HG03135 (cell line): Measurements from ENCODE around the gene PGAP2.
"Not testable (repeated sequence)": the region's sequence is repeated elsewhere in the genome, so short reads cannot be mapped to it uniquely, and the experiment has no call there.

ENCODE experiments used
- ATAC-seq: cut with Tn5 transposase; IDR thresholded peaks from one replicate; pipeline ENCODE4 v1.9.1; 2021; ENCODE audit warnings: mild to moderate bottlenecking, moderate library complexity; ENCODE audit not compliant: unreplicated experiment

The PGAP2 gene

DNA sequence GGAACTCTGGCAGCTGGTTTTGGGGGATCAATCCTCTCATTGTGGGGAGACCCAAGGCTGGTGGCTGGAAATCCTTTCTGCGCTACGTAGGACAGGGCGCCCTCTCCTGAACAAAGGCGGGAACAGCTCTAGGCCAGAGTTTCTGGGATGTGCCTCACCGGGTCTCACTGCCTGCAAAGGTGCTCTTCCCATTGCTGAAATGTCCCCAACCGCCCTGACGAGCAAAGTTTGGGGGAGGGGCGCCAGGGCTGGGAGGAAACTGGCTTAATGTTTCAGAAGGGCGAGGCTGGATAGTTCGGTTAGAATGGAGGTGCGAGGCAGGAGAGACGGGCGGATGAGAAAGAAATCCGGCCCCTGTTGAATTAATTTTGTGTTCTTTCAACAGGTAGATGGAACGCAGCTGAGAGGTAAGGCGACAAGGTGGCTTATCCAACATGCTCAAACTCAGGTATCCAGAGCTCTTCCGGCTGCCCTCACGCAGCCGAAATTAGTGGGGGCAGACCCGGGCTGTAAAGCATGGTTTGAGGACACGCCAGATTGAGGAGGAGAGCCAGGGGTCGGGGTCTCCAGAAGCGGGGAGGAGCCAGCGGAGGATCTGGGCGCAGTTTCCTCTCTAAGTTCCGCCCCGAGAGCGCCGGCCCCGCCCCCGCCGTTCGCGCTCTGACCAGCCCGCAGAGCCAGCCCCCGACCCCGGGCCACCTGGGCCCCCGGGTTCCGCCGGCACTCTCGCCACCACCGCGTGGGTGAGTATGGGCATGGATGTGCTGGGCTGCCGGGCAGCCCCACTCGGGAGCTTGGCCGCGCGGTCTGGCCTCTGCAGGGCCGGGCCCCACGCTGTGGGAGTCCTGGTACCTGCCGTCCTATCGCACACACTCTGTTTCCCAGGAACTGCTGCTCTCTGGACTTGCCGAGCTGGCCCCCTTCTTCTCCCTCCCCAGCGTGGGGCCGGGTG is at the start of gene PGAP2:
TSS of gene PGAP2 (plus strand) at position 652 of the 952 bp plus-strand sequence. CDS start 2,700 bp downstream, outside the sequence.
- ATAC-seq, result peak; percentile 53

DNA sequence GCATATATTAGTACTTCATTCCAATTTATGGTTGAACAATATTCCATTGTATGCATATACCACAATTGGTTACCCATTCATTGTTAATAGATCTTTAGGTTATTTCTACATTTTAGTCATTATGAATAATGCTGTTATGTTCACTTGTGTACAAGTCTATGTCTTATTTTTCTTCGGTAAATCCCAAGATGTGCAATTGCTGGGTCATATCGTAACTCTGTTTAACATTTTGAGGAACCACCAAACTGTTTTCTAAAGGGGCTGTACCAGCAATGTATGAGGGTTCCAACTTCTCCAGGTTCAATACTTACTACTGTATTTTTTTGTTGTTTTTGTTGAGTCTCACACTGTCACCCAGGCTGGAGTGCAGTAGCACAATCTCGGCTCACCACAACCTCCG is 44.1 kb upstream of the PGAP2 start:
- no peak for ATAC-seq

DNA sequence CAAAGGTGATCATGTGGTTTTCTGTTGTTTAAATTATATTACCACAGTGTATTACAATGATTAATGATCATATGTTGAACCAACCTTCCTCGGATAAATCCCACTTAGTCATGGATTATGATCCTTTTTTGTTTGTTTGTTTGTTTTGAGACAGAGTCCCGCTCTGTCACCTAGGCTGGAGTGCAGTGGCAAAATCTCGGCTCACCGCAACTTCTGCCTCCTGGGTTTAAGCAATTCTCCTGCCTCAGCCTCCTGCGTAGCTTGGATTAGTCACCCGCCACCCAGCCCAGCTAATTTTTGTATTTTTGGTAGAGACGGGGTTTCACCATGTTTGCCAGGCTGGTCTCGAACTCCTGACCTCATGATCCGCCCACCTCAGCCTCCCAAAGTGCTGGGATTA is 41.5 kb upstream of the PGAP2 start:
- ATAC-seq, result not testable (repeated sequence)

DNA sequence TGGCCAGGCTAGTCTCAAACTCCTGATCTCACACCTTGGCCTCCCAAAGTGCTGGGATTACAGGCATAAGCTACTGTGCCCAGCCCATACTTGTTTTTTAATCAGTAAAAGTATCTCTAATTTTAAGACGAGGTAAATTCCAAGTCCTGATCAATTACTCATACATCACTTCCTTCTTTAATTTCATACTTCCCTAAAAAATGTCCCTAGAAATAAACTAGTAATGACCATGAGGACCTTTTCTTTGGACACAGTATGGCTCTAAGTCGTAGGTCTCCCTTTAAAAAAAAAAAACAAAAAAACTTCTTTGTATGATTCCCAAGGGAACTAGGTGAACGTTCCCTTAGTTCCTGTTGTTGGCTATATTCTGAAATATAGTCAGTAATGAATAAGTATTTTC is 40.8 kb upstream of the PGAP2 start:
- no peak for ATAC-seq

DNA sequence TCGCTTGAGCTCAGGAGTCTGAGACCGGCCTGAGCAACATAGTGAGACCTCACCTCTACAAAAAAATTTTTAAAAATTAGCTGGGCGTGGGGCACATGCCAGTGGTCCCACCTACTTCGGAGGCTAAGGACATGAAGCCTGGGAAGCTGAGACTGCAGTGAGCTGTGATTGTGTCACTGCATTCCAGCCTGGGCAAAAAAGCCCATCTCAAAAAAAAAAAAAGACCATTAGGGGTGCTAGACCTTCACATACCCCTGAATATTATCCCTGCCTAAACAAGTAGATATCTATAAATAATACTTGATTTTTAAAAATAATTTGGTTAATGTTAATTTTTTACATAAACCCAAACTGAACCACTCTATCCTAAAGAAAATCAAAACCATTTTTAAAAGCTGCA is 35.2 kb upstream of the PGAP2 start:
- ATAC-seq, result no peak

DNA sequence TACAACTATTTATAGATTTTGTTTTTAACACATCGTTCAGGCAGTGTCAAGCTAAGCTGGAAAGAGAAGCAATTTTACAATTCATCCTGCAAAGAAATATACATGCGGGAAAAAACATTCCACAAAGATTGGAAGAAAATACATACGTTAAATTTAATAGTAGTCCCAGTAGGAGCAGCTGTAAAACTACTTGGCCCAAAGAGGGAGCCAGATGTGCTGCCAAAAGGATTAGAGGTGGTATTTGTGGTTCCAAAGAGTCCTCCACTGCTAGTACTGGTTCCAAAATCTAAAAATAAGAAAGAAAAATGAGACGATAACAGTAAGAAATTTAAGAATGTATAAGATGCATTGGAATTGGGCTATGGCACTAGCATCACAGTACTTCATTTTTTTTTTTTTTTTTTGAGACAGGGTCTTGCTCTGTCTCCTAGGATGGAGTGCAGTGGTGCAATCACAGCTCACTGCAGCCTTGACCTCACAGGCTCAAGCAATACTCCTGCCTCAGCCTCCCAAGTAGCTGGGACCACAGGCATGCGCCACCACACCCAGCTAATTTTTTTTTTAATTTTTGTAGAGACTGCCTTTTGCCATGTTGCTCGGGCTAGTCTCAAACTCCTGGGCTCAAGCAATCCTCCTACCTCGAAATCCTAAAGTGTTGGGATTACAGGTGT is 32.5 kb upstream of the PGAP2 start:
- ATAC-seq, result no peak

DNA sequence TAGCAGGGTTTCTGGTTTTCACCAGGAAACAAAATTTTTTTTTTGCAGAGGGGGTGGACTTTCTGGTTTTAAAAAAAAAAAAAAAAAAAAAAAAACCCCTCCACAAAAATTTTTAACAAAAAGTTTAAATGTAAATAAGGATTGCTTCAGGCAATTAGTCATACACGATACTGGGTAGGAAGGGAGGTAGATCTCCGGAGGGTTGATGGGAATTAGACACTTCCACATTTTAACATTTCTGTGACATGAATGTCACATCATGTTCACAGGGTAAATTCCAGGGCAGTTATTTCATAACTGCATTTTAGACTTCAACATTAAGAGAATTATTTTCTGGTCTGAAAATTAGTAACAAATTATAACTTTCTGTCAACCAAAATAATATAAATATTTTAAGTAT is 26.9 kb upstream of the PGAP2 start:
- no peak for ATAC-seq

DNA sequence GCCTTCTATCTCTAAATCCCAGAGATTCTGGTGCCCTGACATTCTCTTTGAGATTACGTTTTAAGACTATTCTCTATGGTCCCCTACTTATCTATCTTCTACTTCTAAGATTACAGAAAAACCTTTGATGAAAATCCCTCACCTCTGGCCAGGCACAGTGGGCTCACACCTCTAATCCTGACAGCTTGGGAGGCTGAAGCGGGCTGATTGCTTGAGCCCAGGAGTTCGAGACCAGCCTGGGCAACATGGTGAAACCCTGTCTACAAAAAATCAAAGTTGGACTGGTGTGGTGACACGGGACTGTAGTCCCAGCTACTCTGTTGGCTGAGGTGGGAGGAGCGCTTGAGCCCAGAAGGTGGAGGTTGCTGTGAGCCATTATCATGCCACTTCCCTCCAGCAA is 25.4 kb upstream of the PGAP2 start:
- ATAC-seq, result no peak

DNA sequence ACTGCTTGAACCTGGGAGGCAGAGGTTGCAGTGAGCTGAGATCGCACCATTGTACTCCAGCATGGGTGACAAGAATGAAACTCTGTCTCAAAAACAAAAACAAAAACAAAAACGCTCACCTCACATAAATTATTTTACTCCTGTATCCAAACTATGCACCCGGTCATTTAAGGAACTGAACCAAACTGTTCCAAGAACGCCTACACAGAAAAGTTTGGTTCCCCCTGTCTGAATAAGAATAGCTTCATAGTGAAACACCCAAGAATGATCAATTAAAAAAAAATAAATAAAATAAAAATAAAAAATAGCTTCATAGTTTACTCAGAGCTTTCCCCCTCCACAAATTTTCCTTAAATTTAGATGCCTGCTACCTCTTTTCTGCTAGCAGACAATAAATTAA is 24.7 kb upstream of the PGAP2 start:
- no peak for ATAC-seq

DNA sequence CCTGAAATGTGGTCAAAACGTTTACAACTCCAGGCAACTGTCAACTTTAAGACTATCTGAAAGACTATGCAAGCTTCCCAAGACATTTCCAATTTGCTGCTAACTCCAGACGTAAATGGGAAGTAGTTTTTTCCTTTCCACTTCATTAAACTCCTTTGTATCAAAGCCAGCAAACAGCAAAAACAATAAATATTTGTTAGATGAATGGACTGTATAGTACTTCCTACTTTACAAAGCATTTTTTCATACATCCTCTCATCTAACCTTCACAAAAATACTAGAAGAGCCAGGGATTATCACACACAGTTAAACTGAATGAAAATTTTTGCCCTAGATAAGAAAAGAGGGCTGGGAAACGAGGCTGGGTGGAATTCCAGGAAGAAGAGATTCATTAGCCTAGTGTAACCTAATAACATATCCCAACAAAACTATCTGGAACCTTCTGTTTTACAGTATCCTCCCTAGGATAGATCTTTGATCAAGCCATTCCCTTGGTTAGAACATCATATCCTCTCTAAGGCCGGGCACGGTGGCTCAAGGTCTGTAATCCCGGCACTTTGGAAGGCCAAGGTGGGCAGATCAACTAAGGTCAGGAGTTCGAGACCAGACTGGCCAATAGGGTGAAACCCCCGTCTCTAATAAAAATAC is 21.5 kb upstream of the PGAP2 start:
- ATAC-seq, result no peak

DNA sequence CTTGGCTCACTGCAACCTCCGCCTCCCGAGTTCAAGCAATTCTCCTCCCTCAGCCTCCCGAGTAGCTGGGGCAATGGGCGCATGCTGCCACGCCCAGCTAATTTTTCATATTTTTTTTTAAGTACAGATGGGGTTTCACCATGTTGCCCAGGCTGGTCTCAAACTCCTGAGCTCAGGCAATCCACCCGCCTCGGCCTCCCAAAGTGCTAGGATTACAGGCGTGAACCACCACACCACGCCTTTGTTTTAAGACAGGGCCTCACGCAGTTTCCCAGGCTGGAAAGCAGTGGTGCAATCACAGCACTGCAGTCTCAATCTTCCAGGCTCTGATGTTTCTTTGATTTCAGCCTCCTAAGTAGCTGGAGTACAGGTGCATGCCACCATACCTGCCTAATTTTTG is 14.0 kb upstream of the PGAP2 start:
- not testable (repeated sequence) for ATAC-seq

DNA sequence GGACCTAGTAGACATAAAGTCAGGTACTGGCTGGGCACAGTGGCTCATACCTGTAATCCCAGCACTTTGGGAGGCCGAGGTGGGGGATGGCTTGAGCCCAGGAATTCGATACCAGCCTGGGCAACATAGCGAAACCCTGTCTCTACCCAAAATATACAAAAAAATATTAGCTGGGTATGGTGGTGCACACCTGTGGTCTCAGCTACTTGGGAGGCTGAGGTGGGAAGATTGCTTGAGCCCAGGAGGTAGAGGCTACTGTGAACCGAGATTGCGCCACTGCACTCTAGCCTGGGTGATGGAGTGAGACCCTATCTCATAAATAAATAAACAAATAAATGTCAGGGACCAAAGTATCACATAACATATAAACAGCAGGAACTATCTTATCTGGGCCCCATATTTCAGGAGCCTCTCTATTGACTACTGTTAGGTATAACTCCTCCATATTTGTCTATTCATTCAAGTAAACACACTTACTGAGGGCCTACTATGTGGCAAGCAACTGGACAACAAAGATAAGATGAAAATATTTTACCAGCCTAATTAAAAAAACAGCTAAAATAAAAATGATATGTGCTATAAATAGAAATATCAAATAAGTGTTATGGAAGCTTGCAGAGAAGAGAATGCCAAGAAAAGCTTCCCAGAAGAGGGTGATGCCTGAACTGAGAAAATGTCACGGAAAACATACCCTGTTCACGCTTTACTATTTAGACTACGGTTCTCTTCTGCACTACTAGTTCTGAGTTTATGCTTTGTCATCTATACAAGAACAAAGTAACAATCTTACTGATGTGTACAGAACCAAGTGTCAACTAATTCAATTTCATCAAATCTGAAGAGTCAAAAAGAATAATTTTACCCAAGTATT is 13.0 kb upstream of the PGAP2 start:
- no peak for ATAC-seq

DNA sequence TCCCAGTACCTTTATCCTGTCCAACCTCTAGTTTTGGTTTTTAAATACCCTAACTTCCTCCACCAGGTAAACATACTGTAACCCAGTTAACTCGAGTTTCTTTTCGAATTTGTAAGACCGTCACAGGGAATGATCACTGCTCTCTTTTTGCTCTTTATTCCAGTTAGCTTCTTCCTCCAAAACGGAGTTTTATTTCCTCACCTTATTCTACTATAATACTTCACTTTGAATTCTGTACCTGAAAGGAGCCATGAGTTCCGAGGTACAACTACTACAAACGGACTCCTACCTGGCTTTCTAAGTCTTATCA is 12.4 kb upstream of the PGAP2 start:
- no peak for ATAC-seq

DNA sequence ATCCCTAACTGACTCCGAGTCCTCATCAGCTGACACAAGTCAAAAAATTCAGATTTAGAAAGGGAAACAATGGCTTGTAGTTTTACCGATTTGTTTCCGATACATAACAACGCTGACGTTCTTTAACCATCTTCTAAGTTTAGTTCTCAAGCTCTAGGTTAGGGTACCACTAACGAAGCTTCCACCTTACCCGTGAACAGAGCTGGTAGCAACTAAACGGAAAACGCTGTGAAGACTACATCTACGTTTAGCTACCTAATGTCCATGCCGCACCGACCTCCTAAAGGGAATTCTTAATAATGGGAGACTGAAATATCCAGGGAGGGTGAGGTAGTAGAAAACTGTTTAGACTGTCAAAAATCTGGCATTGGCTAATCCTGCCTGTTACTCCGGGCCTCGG is 12.0 kb upstream of the PGAP2 start:
- no peak for ATAC-seq

DNA sequence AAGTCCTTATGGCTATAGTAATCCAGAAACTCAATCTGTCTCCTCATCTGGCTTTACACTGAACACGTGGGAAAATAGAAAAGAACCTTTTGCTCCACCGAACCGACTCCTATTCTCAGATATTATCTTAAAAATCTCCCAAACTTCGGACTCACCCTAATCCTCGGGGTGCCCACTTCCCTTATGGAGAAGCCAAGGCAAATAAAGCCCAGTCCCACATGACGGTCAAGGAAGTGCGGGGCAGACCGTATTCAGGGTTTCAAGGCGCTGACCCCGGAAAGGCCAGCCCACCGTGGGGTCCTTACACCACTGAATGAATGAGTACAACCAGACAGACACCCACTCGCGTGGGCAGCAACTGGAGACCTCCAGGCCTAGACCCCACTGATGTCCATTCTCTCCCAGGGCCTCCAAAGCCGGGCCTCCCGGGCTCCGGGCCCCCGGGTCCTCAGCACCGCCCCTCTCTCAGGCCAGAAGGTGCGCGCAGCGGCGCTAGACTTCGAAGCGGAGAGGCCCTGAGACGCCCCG is 11.5 kb upstream of the PGAP2 start:
- peak; percentile 37 for ATAC-seq

DNA sequence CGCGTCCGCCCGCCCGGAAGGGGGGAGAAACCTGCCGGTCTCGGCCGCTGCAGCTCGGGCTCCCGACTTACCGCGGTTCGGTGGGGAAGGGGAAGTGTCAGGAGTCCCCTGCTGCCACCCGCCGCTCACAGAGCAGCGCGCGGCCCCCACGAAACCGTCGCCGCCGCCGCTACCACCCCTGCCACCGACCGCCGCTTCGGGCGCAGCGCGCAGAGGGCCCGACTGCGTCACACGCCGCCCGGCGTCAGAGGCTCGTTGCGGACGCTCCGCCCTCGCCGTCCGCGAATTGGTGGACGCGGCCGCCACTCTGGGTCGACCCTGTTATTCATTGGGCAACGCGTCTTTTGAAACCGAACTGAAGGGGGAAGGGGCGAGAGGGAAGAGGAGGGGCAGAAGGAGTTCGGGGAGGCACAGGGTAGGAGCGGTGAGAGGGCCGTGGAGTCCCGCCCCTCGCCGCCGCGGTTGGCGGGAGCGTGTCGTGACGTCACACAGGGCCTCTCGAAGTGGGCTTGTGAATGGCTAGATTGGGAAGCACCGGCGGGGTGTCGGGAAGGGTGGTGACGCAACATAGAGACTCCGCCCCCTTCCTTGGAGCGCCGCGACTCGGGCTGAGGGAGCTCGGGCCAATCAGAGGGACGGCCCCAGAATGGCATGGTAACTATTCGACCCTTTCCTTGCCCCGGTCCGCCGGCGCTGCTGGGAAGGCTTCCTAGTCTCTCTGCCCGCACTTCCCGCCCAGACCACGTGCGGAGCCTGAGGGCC is 10.8 kb upstream of the PGAP2 start, which contains the start of gene NUP98:
TSS of gene NUP98 (minus strand) at position 226 of the 762 bp plus-strand sequence. CDS start 15,437 bp downstream, outside the sequence.
- peak; percentile 95 for ATAC-seq

DNA sequence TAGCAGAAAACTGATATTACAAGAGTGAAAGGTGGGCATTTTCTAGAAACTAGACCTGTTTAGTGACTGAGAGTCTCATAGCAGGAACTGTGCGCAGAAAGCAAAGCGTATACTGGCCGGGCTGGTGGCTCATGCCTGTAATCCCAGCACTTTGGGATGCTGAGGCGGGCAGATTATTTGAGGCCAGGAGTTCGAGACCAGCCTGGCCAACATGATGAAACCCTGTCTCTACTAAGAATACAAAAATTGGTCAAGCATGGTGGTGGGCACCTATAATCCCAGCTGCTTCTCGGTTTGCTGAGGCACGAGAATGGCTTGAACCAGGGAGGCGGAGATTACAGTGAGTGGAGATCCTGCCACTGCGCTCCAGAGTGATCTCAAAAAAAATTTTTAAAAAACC is 9.2 kb upstream of the PGAP2 start:
- ATAC-seq, result no peak

DNA sequence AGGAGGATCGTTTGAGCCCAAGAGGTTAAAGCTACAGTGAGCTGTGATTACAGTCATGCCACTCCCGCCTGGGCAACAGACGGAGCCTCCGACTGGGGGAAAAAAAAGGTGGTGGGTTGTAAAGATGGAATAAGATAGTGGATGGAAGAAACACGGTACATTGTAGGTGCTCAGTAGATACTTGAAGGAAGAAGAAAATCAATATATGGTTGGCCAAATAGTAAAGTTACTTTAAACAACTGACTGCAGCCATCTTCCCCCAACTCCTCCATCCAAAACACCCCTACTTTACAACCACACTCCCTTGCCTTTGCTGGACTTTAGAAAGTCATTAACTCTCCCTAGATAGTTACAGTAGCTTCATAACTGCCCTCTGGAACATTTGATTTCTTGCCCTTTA is 8.5 kb upstream of the PGAP2 start:
- ATAC-seq, result no peak

DNA sequence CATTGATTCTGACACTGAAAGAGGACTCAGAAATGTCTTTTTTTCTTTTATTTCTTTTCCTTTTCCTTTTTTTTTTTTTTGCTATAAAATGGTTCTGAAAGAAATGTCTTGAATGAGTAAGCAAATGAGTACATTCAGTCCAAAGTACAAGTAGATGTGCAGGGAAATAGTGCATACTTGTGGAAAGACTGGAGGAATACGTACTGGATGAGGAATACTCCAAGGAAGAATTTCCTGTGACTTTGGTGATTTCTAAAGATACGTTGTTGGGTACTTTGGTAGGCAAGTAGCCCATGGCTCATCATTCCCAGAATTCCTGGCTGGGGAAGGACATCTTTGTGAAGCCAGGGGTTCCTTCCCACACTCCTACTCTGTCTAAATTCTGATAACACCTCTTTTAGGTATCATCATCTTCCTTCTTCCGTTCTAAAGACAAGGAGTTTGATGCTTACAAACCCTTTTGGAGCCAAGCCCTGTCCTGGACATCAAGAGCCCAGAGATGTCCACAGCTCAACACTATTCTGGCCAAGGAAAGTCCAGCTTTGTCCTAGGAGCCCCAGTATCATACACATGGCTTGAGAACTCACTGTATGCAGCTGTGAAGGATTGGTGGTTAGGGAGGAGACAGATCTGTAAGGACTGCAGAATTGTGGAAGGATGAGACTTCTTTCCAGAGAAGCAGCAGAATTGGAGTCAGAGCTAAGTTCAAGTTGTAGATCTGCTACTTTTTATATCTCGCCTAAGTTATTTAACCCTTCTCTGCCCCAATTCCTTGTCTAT is 6.2 kb upstream of the PGAP2 start:
- ATAC-seq, result no peak
